GM18861 (cell line): ENCODE results near the gene RAB13.

Experiments used
- ATAC-seq: cut with Tn5 transposase; IDR thresholded peaks from one replicate; pipeline ENCODE4 v1.9.1; 2021; ENCODE audit not compliant: unreplicated experiment

RAB13 gene

GRCh38 chr1:153934746-153935145, 51.4 kb downstream of the RAB13 start:
- no peak for ATAC-seq

- no peak for ATAC-seq
Observed at GRCh38 chr1:153933955-153934354, 52.2 kb downstream of the RAB13 start.

- ATAC-seq: no peak
Observed at GRCh38 chr1:153933430-153933829, 52.7 kb downstream of the RAB13 start.

GRCh38 chr1:153932156-153933131, 53.7 kb downstream of the RAB13 start:
- no peak for ATAC-seq
